Measurements from ENCODE around the gene MYBBP1A.

MYBBP1A gene

DNA sequence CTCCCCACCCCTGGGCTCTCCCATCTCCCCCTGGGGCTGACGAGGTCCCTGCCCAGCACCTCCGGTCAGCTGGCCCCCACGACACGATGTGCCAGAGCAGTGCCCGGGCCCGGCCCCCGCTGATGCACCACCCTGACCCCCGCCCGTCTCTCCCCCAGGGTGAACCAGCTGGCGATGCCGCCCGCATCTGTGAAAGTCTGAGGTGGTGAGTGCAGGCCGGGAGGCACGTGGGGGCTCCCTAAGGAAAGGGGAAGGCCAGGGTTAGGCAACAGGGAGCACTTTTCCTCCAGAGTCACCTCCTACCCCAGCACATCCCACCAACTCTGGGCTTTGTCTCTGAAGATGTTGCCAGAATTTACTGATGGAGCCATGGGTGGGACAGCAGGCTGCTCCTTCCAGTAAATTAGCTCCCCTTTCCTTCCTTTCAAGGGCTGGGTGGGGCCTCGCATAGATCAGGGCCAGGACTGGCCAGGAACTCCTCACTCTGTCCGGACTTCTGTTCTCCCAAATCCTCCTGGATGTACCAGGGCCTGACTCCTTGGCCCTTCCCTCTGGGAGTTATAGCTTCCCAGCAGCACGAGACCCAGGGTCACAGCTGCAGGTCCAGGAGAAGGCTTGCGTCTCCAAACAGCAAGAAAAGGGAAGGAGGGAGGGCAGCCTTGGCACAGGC is 18.3 kb downstream of the MYBBP1A start:
- Histone ChIP-seq H3K9ac (ENCODE audit: low read depth in 1 of 2, low read length in 2 of 2) (peak overlapping the region in 1 of 2 donors; percentile 2), H3K4me1 (ENCODE audit: control insufficient read depth in 1 of 2, insufficient read depth in 2 of 2, low read length in 2 of 2) (peaks cover 23 to 44% of the 10 kb centered on the region in 2 donors), H3K27ac (ENCODE audit: low read depth, low read length) (no peak overlapping the region), H3K36me3 (ENCODE audit: control insufficient read depth in 1 of 2, insufficient read depth in 2 of 2, low read length in 2 of 2) (peaks cover 7 to 44% of the 10 kb centered on the region in 2 donors), H3K27me3 (ENCODE audit: control insufficient read depth in 1 of 2, insufficient read depth in 2 of 2, low read length in 2 of 2) (no peaks in the 10 kb centered on the region), H3K4me3 (ENCODE audit: low read depth in 1 of 2, low read length in 2 of 2) (no peak overlapping the region), H3K9me3 (ENCODE audit: control insufficient read depth in 1 of 2, low read length in 2 of 2) (no peaks in the 10 kb centered on the region)

DNA sequence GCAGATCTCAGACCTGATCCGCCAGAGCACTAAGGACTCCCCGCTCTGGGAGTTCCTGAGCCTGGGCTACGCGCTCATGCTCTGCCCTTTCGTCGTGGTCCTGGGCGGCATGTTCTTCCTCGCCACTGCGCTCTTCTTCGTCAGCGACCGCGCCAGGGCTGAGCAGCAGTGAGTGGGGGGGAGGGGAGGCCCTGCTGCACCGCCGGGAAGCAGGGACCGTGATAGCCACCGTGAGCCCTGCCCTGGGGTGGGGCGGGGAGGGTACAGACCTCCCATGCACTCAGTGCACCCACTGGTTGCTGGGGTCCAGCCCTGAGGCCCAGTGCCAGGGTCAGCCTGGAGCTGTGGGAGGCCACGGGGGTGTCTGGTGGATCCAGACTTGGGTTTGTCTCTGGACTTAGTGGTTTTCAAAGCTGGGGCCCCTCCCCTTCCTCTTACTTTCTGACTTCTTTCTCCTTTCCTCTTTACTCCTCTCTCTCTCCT is 18.9 kb downstream of the MYBBP1A start:
- Histone ChIP-seq H3K36me3 (ENCODE audit: control insufficient read depth in 1 of 2, insufficient read depth in 2 of 2, low read length in 2 of 2) (peaks cover 3 to 38% of the 10 kb centered on the region in 2 donors), H3K27me3 (ENCODE audit: control insufficient read depth in 1 of 2, insufficient read depth in 2 of 2, low read length in 2 of 2) (no peaks in the 10 kb centered on the region), H3K4me1 (ENCODE audit: control insufficient read depth in 1 of 2, insufficient read depth in 2 of 2, low read length in 2 of 2) (peaks cover 23 to 39% of the 10 kb centered on the region in 2 donors), H3K9ac (ENCODE audit: low read depth in 1 of 2, low read length in 2 of 2) (no peak overlapping the region), H3K27ac (ENCODE audit: low read depth, low read length) (no peak overlapping the region), H3K9me3 (ENCODE audit: control insufficient read depth in 1 of 2, low read length in 2 of 2) (no peaks in the 10 kb centered on the region), H3K4me3 (ENCODE audit: low read depth in 1 of 2, low read length in 2 of 2) (no peak overlapping the region)

DNA sequence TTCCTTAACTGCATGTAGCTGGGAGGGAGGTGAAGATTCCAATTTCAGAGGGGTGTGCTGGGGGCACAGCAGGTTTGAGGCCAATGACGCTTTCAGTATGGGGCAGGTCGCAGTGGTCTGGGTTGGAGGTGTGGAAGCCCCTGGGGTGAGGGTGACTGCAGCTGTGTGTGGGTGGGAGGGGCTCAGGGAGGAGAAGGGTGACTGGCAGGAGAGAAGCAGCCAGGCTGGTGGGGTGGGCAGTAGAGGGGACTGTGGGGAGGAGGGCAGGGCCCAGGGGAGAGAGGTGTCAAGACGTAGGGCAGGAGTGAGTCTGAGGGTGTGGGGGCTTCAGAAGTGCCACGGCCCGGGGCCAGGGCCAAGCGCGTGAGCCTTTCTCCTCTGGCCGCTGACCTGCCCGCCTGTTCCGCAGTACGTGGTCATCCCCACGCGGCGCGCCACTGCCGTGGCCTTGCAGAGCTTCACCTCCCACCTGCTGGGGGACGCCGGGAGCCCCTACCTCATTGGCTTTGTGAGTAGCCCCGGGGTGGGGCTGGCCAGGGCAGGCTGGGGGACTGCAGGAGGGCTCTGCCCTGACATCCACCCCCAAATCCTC is 19.4 kb downstream of the MYBBP1A start:
- Histone ChIP-seq H3K27me3 (ENCODE audit: control insufficient read depth in 1 of 2, insufficient read depth in 2 of 2, low read length in 2 of 2) (no peaks in the 10 kb centered on the region), H3K4me3 (ENCODE audit: low read depth in 1 of 2, low read length in 2 of 2) (no peak overlapping the region), H3K36me3 (ENCODE audit: control insufficient read depth in 1 of 2, insufficient read depth in 2 of 2, low read length in 2 of 2) (peaks cover 0 to 36% of the 10 kb centered on the region in 2 donors), H3K9ac (ENCODE audit: low read depth in 1 of 2, low read length in 2 of 2) (no peak overlapping the region), H3K9me3 (ENCODE audit: control insufficient read depth in 1 of 2, low read length in 2 of 2) (no peaks in the 10 kb centered on the region), H3K27ac (ENCODE audit: low read depth, low read length) (no peak overlapping the region), H3K4me1 (ENCODE audit: control insufficient read depth in 1 of 2, insufficient read depth in 2 of 2, low read length in 2 of 2) (peaks cover 18 to 34% of the 10 kb centered on the region in 2 donors)

DNA sequence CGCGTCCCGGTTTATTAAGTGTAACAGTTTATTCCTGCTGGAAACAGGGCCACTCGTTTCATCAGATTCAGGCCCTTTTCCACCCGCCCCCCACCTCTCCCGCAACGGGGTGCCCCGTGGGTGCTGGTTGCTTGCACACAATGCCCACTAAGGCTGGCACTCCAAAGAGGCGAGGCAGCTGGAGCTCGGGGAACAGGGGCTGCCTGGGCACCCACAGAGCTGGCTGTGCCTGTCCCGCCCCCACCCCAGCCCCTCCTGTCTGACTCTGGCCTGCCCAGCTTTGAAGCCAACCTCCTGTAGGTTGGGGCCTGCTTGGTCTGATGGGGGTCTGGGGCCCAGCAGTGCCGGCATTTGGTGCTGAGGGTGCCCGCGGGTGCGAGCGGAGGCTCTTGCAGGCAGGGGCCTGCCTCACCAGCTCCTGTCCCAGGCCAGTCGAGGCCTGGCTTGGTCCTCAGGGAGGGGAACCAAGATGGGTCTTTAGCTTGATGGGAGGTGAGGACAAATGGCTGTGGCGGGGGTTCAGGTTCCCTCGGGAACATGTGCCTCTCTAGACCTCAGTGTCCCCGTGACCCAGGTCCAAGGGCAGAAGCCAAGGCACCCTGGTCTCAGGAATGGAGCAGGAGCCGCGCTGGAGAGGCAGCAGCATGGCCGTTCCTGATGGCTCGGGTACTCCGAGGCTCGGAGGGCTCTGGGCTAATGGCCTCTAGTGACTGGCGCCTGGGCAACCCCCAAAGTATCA is 20.1 kb downstream of the MYBBP1A start:
- H3K36me3 ChIP-seq (ENCODE audit: control insufficient read depth in 1 of 2, insufficient read depth in 2 of 2, low read length in 2 of 2) = peaks cover 0 to 34% of the 10 kb centered on the region in 2 donors
- H3K4me1 ChIP-seq (ENCODE audit: control insufficient read depth in 1 of 2, insufficient read depth in 2 of 2, low read length in 2 of 2) = peaks cover 14 to 27% of the 10 kb centered on the region in 2 donors
- H3K4me3 ChIP-seq (ENCODE audit: low read depth in 1 of 2, low read length in 2 of 2) = no peak overlapping the region
- peak overlapping the region; percentile 3 for H3K27ac ChIP-seq (ENCODE audit: low read depth, low read length)
- no peak overlapping the region for H3K9ac ChIP-seq (ENCODE audit: low read depth in 1 of 2, low read length in 2 of 2)
- no peaks in the 10 kb centered on the region for H3K9me3 ChIP-seq (ENCODE audit: control insufficient read depth in 1 of 2, low read length in 2 of 2)
- H3K27me3 ChIP-seq (ENCODE audit: control insufficient read depth in 1 of 2, insufficient read depth in 2 of 2, low read length in 2 of 2) = no peaks in the 10 kb centered on the region

DNA sequence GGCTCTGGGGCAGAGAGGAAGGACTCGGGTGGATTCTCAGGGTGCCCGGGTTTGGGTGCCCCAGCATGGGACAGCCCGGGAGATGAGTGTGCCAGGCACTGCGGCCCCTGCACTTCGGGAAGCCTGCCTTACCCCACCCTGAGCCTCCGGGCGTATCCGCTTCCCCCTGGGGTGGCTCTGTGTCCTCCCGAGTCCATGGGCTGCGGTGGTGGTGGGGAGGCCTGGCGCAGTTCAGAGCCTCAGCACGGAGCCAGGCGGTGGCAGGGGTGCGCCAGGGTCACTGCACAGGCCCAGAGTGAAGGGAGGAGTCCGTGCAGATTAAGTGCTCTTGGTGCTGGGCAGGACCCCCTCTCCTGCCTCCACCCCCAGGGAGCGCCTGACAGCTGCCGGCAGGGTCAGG is 20.7 kb downstream of the MYBBP1A start:
- H3K4me1 ChIP-seq (ENCODE audit: control insufficient read depth in 1 of 2, insufficient read depth in 2 of 2, low read length in 2 of 2) = peaks cover 14 to 23% of the 10 kb centered on the region in 2 donors
- H3K9ac ChIP-seq (ENCODE audit: low read depth in 1 of 2, low read length in 2 of 2) = no peak overlapping the region
- H3K27ac ChIP-seq (ENCODE audit: low read depth, low read length) = no peak overlapping the region
- no peak overlapping the region for H3K4me3 ChIP-seq (ENCODE audit: low read depth in 1 of 2, low read length in 2 of 2)
- H3K9me3 ChIP-seq (ENCODE audit: control insufficient read depth in 1 of 2, low read length in 2 of 2) = no peaks in the 10 kb centered on the region
- no peaks in the 10 kb centered on the region for H3K27me3 ChIP-seq (ENCODE audit: control insufficient read depth in 1 of 2, insufficient read depth in 2 of 2, low read length in 2 of 2)
- peaks cover 0 to 28% of the 10 kb centered on the region in 2 donors for H3K36me3 ChIP-seq (ENCODE audit: control insufficient read depth in 1 of 2, insufficient read depth in 2 of 2, low read length in 2 of 2)

DNA sequence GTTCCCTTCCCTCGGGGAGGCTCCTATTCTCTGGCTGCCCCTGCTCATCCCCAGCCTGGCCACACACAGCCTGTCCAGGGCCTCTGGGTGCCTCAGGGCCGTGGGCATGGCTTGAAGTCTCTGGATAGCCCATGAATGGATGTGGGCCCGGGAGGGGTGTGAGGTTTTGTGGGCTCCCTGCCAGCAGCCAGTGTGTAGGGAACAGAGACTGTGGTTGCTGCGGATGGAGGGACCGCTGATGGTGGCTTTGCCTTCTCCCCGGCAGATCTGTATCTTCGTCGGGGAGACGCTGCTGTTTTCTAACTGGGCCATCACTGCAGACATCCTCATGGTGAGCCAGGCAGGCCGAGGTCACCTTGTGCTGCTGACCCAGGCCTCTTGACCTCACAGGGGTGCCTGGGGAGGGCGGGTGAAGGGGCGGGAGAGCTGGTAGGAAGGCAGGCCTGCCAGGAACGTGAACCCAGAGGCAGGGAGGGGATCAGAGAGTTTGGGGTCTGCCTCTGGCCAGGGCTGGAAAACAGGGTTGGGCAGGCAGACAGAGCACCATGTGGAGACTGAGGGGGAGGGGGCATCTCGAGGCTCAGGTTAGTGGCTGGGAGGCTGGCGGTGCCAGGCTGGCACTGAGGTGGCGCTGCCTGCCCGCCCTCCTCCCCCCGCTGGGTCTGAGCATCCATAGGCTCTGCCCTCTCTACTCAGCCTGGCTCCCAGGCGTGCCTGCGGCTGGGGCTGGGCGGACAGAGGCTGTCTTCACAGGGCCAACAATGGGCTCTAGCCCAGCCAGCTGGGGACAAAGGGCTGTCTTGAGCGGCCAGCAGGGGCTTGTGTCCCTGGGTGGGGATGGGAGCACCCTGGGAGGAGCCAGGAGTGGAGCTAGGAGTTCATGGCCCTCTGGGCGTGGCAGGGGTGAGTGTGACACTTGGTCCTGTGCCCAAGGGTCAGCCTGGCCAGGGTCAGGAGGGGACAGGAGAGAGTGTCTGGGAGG is 21.4 kb downstream of the MYBBP1A start:
- Histone ChIP-seq H3K27ac (ENCODE audit: low read depth, low read length) (peak overlapping the region; percentile 3), H3K4me1 (ENCODE audit: control insufficient read depth in 1 of 2, insufficient read depth in 2 of 2, low read length in 2 of 2) (peaks cover 14 to 23% of the 10 kb centered on the region in 2 donors), H3K4me3 (ENCODE audit: low read depth in 1 of 2, low read length in 2 of 2) (no peak overlapping the region), H3K27me3 (ENCODE audit: control insufficient read depth in 1 of 2, insufficient read depth in 2 of 2, low read length in 2 of 2) (no peaks in the 10 kb centered on the region), H3K9ac (ENCODE audit: low read depth in 1 of 2, low read length in 2 of 2) (no peak overlapping the region), H3K36me3 (ENCODE audit: control insufficient read depth in 1 of 2, insufficient read depth in 2 of 2, low read length in 2 of 2) (peaks cover 0 to 22% of the 10 kb centered on the region in 2 donors), H3K9me3 (ENCODE audit: control insufficient read depth in 1 of 2, low read length in 2 of 2) (no peaks in the 10 kb centered on the region)

DNA sequence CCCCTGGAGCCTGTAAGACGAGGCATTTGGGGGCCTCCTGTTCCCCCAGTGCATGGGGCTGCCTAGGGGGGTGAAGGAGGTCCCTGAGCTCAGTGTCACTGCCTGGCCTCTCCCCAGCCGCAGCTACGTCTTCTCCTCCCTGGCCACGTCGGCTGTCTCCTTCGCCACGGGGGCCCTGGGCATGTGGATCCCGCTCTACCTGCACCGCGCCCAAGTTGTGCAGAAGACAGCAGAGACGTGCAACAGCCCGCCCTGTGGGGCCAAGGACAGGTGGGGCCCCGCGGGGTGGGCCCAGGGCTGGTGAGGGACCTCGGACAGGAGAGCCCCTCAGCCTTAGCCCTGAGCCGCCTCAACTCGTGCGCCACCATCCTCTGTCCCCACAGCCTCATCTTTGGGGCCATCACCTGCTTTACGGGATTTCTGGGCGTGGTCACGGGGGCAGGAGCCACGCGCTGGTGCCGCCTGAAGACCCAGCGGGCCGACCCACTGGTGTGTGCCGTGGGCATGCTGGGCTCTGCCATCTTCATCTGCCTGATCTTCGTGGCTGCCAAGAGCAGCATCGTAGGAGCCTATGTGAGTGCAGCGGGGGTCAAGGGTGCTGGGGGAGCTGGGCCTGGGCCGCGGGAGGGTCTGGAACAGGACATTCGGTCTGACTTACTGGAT is 22.2 kb downstream of the MYBBP1A start:
- Histone ChIP-seq H3K9me3 (ENCODE audit: control insufficient read depth in 1 of 2, low read length in 2 of 2) (no peaks in the 10 kb centered on the region), H3K27ac (ENCODE audit: low read depth, low read length) (no peak overlapping the region), H3K4me3 (ENCODE audit: low read depth in 1 of 2, low read length in 2 of 2) (no peak overlapping the region), H3K36me3 (ENCODE audit: control insufficient read depth in 1 of 2, insufficient read depth in 2 of 2, low read length in 2 of 2) (peaks cover 0 to 14% of the 10 kb centered on the region in 2 donors), H3K4me1 (ENCODE audit: control insufficient read depth in 1 of 2, insufficient read depth in 2 of 2, low read length in 2 of 2) (peaks cover 14 to 23% of the 10 kb centered on the region in 2 donors), H3K27me3 (ENCODE audit: control insufficient read depth in 1 of 2, insufficient read depth in 2 of 2, low read length in 2 of 2) (no peaks in the 10 kb centered on the region), H3K9ac (ENCODE audit: low read depth in 1 of 2, low read length in 2 of 2) (no peak overlapping the region)

DNA sequence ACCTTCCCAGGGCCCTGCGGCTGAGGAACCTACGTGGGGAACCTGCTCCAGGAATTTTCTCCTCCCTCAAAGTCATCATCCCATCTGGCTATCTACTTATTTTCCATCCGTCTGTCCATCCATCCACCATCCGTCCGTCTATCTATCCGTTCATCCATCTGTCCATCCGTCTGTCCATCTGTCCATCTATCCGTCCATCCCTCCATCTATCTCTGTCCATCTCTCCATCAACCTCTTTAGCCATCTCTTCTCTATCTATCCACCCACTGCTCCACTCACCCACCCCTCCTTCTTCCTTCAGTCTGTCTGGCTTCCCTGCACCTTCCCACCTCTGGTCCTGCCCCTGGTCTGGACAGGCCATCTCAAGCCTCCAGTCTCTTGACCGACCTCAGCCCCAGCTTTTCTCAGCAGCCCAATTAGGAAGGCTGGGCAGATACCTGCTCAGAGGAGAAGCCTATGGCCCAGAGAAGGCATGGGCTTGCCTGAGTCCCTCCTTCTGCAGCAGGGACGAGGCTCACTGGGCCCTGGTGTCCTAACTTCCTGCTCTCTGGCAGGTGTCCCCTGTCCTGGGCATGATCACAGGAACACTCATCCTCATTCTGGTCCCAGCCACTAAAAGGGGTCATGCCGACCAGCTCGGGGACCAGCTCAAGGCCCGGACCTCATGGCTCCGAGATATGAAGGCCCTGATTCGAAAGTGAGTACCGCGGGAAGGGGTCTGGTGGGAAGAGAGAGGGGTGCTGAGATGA is 23.0 kb downstream of the MYBBP1A start:
- Histone ChIP-seq H3K9me3 (ENCODE audit: control insufficient read depth in 1 of 2, low read length in 2 of 2) (no peaks in the 10 kb centered on the region), H3K9ac (ENCODE audit: low read depth in 1 of 2, low read length in 2 of 2) (no peak overlapping the region), H3K27me3 (ENCODE audit: control insufficient read depth in 1 of 2, insufficient read depth in 2 of 2, low read length in 2 of 2) (no peaks in the 10 kb centered on the region), H3K4me3 (ENCODE audit: low read depth in 1 of 2, low read length in 2 of 2) (no peak overlapping the region), H3K36me3 (ENCODE audit: control insufficient read depth in 1 of 2, insufficient read depth in 2 of 2, low read length in 2 of 2) (peaks cover 0 to 8% of the 10 kb centered on the region in 2 donors), H3K27ac (ENCODE audit: low read depth, low read length) (no peak overlapping the region), H3K4me1 (ENCODE audit: control insufficient read depth in 1 of 2, insufficient read depth in 2 of 2, low read length in 2 of 2) (peaks cover 14 to 22% of the 10 kb centered on the region in 2 donors)
